ENCODE data around the gene SGMS1.
"Not testable (repeated sequence)": the region's sequence is repeated elsewhere in the genome, so short reads cannot be mapped to it uniquely, and the experiment has no call there.

Gene SGMS1

DNA sequence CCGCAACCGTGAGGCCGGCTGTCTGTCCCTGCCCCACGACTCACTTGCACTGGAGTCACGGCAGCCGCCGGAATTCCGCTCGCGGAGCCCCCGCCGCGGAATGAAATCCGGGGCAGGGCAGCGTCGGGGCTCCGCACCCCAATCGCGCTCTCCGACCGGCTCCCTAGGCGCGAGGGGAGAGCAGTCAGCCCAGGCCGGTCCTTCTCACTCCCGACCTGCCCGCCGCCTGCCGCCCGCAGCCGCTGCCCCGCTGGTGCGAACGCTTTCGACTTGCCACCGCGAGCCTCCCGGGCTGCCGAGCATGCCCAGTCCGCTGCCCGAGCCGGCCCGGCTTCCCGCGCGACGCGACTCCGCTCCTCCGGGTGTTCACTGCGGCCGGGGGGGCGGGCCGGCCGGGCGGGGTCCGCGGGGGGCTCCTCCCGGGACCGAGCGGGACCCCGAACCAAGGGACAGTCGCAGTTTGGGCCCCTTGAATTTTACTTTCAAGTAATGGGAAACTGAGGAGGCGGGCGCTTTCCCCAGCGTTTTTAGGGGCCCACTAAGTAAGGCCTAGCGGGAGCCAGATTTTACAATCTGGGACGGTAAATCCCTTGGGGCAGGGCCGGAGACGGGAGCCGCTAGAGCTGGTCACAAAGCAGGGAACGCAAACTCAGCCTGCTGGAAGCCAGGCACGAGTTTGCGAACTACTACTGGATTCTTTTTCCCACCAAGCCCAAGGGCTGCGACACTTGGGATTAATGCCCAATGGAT, at the start of gene SGMS1:
Gene SGMS1, minus strand, starts transcription at position 294 of the 750 bp plus-strand sequence. CDS start 279,842 bp downstream, outside the sequence.
- DNase-seq = peak; percentile 82

DNA sequence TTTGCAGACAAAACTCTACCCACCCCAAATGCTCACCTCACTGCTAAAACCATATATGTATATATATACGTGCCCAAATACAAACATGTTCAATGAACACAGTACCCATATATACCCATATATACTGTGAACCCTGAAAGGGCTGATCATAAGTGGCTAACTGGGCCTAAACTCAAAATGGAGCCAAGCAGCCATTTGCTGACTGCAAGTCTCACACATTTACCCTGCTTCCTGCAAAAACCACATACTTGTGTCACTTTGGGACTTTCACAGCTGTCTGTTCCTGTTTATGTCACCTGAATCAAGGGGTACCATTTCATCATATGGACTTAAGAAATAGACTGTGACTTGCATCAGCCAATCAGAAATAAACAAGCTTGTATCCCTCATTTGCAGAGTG, 48.4 kb upstream of the SGMS1 start:
- peak; percentile 29 for DNase-seq

DNA sequence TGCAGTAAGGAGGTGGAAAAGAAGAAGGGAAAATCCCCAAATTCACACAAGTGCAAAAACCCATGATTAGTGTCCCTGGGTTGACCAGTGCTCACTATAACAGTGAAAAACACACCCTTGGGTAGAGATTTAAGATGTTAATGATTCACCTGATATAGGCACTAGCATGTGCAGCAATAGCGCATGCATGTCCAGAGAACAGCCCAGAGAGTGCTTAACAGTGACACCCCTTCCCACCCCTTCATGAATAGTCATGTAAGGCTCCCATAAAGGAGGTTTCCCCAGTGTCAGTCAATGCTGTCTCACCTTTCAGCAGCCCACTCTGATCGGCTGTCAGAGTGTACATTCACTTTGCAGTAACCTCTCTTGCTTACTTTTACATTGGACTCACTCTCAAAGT, 47.9 kb upstream of the SGMS1 start:
- not testable (repeated sequence) for DNase-seq

DNA sequence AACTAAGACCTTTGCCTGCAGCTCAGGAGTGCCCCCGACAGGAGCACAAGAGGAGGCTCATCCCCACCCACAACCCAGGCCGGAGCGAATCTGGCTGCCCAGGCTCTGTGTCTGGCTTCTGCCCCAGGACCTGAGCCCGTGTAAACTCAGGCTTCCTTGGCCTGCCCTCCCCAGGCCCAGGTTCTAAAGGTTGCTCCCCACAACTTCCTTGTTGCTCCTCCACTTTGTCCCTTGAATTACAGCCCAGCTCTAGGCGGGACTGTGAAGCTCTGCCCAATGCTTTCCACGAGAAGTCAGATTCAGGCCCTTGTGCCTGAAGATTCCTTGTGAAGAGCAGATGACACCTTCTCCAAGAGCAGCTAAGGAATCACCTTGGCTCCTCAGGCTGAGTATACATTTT, 46.2 kb upstream of the SGMS1 start:
- not testable (repeated sequence) for DNase-seq

DNA sequence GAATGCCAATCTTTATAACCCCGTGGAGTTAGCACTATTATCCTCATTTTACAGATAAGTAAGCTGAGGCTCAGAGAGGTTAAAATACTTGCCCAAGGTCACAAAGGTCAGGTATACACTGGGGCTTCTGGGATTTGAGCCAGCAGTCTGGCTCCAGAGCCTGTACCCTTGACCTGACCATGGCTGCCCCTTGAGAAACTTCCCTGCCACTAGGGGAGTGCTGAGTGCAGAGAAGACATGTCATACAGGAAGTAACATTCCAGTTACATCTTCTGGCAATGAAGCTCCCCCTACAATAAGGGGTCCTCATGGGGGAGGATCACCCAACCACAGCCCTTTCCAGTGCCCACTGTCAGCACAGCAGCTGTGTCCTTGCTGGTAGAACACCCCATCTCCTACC, 43.6 kb upstream of the SGMS1 start:
- not testable (repeated sequence) for DNase-seq

DNA sequence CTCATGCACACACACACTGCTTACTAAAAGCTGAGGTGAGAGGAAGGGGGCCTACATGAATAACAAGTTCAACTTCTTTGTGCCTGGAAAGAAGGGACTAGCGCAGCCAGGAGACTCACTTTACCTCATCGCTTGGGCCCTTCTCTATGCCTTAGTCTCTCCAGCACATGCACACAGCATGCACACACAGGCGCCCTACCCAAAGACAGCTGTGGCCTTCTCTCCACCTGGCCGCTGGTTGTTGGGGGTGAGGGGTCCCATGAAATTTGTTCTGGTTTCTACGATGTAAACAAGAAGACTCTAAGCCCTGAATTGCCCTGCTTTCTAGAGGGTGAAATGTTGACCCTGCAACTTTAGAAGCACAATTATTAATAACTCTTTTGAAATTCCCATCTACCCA, 38.7 kb upstream of the SGMS1 start:
- DNase-seq = not testable (repeated sequence)

DNA sequence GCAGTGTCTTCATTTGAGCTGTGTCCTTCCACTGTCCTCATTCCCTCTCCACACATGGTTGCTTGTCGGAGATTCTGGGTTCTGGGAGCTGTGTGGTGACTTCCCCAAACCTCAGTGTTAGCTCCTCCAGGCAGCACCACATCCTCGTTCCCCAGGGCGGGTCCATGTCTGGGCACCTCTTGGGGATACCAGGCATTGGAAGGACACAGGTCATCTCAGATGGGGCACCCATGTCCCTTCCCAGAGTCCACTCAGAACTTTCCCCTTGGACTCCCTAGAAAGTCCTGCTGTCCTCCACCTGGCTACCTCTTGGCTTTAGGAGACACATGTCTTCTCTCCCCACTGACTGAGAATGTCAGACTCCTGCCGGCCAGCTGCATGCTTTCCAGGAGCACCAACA, 37.8 kb upstream of the SGMS1 start:
- not testable (repeated sequence) for DNase-seq

DNA sequence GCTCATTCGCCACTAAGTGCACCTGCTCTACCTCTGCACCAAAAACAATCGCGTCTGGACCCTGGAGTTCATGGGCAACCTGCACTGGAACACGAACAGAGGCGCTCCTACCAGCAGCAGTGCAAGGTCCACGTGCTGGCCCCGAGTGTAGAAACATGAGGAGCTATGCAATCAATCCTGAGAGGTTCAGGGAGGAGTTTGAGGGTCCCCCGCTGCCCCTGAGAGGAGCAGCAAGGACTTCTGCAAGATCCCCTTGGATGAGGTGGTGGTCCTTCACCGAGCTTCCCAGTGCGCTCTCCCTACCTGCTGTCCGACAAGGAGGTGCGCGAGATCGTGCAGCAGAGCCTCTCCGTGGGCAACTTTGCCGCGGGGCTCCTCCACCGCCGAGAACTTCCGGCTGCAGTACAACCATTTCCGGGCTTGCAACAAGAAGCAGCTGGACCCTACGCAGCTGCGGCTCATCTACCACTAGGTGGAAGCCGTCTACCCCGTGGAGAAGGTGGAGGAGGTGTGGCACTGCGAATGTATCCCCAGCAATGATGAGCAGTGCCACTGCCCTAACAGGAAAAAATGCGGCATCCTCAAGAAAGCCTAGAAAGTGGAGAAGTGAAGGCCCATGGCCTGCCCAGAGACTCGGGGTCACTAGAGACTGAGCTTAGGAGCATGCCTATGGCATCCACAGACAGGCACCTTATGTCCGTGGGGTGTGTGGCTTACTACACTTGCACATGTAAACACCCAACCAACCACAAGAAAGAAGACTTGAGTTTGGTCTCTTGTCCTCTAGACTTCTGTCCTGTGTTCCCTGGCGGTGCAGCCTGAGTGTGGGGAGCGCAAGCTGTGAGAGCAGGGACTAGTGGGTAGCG, 36.3 kb upstream of the SGMS1 start:
- not testable (repeated sequence) for DNase-seq

DNA sequence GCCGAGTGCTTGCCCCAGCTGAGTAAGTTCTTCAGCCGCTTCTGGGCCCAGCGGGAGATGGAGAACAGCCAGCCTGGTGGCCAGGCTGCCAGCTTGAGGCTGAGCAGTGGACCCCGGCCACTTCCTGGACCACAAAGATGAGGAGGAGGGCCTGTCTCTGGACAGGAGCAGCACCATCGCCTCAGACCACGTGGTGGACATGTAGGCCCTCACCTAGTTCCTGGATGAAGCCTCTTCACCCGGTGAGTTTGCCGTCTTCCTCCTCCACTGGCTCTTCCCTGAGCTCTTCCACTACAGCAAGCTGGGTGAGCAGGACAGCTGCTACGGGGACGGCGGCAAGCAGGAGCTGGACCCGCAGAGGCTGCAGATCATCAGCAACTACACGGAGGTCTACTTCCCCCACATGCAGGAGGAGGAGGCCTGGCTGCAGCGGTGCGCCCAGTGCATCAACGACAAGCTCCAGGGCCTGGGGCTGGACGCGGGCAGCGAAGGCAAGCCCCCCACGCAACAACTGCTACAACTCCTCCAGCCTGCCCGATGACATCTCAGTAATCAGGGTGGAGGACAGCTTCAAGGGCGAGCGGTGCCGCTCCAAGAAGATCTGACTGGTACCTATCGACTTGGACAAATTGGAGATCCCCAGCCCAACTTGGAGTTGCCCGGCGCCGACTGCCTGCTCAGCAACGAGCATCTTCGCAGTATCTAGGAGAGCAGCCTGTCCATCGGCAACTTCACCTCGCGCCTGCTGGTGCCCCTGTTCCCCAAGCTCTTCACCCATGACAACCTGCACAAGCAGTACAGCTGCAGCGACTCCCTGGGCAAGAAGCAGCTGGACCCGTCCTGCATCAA, 35.5 kb upstream of the SGMS1 start:
- DNase-seq = not testable (repeated sequence)

DNA sequence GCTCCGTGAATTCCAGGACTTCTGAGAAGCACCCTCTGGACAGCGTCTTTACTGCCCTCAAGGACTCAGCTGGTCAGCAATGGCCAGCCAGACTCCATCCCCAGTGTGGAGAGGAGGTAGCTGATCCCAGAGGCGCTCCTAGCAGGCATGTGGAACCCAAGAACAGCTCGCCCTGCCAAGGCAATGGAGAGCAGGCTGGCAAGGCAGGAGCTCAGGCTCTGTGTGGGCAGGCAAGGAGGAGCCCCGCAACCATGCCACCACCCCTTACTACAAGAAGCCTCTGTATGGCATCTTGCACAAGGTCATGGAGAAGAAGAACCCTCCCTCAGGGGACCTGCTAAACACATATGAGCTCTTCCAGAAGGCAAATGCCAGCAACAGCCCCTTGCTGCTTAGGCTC, 34.4 kb upstream of the SGMS1 start:
- no peak for DNase-seq

DNA sequence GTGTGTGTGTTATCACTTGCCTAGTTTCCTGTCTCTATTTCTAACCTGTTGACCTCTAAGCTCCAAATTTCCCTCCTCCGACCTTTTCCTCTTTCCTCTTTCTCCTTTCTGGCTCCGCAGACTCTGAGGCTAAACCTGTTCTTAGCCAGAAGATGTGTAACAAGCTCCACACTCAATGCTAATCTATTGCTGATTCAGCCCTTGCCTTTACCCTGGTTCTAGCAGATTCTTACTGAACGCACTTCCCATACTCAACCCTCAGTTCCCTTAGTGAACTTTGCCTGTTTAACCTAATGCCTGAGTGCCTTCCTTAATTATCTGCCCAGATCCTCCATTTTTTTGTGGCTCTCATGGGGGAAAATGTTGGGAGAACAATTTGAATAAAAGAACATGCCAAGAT, 30.0 kb upstream of the SGMS1 start:
- no peak for DNase-seq

DNA sequence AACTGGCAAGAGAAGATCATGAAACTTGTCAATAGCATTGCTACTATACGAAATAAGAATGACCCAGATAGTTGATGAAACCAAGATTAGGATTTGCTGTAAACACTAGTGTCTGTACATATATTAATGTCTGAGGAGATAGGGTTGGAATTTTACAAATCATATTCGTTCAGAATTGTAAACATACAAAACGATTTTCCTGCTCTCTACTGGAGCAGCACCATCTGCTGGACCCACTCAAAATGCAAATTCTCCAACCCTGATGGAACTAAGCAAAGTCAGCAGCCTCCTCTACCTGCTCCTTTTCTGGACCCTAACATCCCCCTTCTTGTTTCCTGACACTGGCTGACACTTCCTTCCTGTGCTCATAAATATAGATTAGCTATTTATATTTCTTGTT, 29.4 kb upstream of the SGMS1 start:
- no peak for DNase-seq

DNA sequence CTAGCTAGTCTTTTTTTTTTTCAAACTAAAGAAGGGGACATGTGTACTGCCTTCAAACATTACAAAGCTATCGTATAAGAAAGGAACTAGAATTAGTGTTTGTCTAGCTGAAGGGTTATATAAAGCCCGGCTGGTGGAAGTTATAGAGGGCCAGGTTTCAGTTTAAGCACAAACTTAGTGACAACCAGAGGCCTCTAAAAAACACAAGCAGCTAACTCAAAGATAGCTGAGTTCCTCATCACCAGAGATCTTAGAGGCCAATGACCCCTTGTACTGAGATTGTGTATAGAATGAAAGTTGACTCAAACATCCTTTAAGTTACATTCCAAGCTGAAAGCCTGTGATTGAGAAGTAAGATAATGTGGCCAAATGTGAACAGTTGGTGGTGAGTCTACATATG, 28.1 kb upstream of the SGMS1 start:
- DNase-seq = no peak

DNA sequence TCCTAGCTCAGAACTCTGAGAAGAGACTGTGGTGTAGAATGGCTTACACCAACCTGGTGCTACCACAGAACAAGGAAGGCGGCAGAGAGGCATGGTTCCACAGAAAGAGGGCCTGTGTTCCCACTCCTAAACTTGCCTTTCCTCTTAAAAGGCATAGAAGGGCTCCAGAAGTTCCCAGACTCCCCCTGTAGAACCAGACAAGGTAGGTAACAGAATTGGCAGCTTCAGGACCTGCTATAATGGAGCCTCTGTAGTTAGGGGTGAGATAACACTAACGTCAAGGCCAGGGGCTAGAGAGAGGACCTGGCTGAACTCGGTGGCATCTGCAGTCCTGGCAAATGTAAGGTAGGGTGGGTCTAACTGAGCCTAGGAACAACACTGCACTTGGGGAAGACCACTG, 26.7 kb upstream of the SGMS1 start:
- no peak for DNase-seq

DNA sequence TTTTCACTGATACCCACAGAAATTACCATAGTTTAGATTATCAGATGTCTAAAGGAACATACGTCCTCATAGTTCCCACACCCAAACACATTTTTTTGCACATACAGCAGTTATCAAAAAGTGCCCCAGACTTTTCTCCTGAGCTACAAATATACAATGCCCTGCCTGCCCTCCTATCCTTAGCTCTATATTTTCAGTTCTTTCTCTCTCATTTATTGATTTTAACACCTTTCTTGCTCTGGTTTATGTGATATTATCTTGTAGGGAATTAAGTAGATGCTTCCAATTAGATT, 25.1 kb upstream of the SGMS1 start:
- DNase-seq = no peak

DNA sequence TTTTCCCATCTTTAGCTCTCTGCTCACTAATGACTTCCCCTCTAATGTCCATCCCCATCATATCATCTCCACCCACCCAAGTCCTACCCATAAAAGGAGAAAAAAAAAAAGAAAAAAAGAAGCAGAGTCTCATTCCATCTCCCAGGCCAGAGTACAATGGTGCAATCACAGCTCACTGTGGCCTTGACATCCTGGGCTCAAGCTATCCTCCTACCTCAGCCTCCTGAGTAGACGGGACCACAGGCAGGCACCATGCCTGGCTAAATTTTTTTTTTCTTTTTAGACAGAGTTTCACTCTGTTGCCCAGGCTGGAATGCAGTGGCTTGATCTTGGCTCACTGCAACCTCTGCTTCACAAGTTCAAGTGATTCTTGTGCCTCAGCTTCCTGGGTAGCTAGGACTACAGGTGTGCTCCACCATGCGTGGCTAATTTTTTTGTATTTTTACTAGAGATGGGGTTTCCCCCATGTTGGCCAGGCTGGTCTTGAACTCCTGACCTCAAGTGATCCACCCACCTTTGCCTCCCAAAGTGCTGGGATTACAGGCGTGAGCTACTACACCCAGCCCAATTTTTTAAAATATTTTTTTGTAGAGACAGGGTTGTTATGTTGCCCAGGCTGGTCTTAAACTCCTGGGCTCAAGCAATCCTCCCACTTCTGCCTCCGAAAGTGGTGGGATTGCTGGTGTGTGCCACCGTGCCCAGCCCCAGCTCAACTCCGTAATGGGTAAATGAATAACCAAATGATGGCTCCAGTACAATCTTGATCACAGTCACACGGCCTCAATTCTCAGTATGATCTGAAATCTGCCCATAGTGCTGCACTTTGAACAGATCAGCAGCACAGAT, 24.6 kb upstream of the SGMS1 start:
- DNase-seq = no peak

DNA sequence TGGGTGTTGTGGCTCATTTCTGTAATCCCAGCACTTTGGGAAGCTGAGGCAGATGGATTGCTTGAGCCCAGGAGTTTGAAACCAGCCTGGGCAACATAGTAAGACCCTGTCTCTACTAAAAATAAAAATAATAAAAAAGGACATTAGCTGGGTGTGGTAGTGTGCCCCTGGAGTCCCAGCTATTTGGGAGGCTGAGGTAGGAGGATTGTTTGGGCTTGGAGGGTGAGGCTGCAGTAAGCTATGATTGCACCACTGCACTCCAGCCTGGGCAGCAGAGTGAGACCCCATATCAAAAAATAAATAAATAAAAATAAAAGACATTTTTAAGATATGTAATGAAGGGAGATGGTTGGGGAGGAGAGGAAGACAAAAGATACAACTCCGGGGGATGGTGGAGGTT, 23.6 kb upstream of the SGMS1 start:
- not testable (repeated sequence) for DNase-seq

DNA sequence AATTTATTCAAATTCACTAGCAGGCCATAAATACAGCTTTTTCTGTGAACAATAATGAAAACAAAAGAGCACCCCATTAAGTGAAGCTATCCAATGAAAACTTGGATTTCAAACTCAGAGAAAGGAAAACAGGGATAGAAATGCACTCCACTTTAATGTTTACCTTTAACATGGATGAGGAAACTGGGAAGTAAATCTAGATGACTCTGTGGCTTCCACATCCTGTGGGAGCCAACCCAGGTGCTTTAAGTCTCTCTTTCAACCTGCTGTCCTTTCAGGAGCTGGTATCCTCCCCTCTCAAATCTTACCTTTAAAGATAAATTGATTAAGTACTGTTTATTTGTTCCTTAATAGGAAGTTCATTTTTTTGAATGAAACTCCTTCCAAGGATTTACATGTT, 21.5 kb upstream of the SGMS1 start:
- no peak for DNase-seq

DNA sequence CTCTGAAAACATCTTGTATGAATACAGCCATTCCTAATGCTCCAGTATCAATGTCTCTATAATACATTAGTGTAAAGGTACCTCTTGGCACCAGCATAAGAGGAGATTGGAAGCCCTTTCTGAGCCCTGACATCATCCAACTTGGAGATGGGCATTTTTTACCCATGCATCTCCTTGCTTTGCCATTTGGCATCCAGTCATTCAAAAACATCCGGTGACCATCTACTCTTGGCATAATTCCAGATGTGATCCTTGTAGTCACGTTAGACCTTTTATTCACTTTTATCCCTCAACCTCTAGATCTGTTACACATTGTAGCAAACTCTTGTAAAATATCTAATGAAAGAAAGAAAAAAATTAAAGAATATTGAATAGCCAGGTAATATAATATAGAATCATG, 17.9 kb upstream of the SGMS1 start:
- DNase-seq = no peak

DNA sequence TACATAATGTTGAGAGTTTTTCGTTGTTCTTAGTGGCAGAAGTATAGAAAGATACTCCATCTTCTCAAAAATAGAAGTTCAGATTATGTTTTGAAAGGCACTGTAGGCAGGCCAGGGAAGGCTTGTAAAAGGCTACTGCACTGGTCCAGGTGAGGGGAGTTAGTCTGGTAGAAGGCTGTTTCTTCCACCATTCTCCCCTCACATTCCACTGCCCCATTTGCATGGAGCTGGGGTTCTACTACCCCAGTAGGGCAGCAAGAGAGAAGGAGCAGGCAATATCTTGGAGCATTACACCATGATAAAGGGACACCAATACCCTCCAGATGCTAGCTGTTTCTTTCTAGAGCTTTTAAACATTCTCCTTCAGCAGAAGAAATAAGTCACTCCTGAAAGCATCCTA, 16.5 kb upstream of the SGMS1 start:
- DNase-seq = no peak

DNA sequence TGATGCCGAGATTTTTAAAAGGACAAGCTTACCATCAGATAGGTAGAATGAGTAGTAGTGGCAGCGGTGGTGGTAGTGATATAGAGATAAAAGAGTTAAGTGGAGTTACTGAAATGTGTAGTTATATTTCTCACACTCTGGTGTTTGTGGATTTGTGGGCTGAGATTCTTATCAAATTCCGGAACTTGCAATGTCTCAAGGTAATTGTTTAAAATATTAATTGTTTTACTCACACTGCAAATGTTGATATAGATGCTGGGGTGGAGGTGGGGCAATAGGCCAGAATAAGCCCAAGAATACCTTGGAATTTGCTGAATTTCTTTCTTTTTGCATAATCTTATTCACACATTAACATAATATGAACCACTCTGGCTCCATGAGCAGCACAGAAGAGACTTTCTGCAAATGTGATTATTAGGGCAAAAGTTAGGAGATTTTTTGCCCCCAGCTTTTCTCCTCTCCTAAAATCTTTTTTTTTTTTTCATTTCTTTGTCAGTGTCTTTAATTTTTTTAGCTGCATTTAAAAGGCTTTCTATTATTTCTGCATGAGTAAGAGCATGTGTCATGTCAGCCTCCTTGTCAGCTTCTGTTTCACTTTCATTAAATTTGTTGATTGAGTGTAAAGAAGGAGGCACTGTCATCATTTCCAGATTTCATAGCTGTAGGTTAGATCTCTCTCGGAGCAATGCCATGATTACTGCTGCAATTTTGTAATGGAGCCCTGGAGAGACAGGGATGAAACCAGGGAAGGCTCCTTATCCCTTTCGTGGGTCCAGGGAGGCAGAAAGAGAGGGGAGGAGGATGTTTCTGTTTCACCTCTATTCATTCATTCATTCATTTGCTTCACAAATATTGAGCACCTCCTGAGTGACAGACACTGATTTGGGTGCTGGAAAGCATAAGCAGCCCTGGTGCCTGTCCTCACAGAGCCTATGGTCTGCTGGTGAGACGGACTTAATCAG, 13.1 kb upstream of the SGMS1 start:
- no peak for DNase-seq

Data from CD4-positive, alpha-beta T cell treated with Interferon gamma for 1 hour (primary cell).